Muscle layer of duodenum (tissue), 2 donors: ENCODE measurements around the gene LDLRAD2.
"Not testable (repeated sequence)": the region's sequence is repeated elsewhere in the genome, so short reads cannot be mapped to it uniquely, and the experiment has no call there.

Experiments
- H3K27ac ChIP-seq: one replicate; pipeline ENCODE4 v1.7.0; 2013; ENCODE audit warnings: mild to moderate bottlenecking, low read length
- H3K27me3 ChIP-seq: one replicate; pipeline ENCODE4 v1.7.0; 2013; ENCODE audit warnings: low read depth, mild to moderate bottlenecking, control low read depth, low read length
- H3K36me3 ChIP-seq, 2 donors: one replicate each; pipeline ENCODE4 v1.7.0; 2013; ENCODE audit warnings: low read length in 2 of 2, control low read depth in 1 of 2, mild to moderate bottlenecking in 1 of 2; ENCODE audit not compliant: insufficient read depth in 2 of 2, control insufficient read depth in 1 of 2
- H3K4me1 ChIP-seq, 2 donors: one replicate each; pipeline ENCODE4 v1.7.0; 2013; ENCODE audit warnings: low read length in 2 of 2, mild to moderate bottlenecking in 2 of 2, control low read depth in 1 of 2, moderate library complexity in 1 of 2; ENCODE audit not compliant: insufficient read depth in 2 of 2, control insufficient read depth in 1 of 2
- H3K4me3 ChIP-seq, 2 donors: one replicate each; pipeline ENCODE4 v1.7.0; 2013; ENCODE audit warnings: low read length in 2 of 2, low read depth in 1 of 2, mild to moderate bottlenecking in 1 of 2
- H3K9me3 ChIP-seq, 2 donors: one replicate each; pipeline ENCODE4 v1.7.0; 2013; ENCODE audit warnings: low read length in 2 of 2, control low read depth in 1 of 2, mild to moderate bottlenecking in 1 of 2; ENCODE audit not compliant: control insufficient read depth in 1 of 2
- donor health status: healthy.

The LDLRAD2 gene, protein sequence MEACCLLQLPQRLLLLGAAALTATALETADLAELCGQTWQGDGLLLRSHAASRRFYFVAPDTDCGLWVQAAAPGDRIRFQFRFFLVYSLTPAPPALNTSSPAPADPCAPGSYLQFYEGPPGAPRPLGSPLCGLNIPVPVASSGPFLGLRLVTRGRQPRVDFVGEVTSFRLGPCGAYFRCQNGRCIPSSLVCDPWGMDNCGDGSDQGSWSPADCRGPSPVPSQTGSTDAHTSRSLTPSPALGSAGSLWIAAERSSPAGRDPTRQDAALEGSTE

DNA sequence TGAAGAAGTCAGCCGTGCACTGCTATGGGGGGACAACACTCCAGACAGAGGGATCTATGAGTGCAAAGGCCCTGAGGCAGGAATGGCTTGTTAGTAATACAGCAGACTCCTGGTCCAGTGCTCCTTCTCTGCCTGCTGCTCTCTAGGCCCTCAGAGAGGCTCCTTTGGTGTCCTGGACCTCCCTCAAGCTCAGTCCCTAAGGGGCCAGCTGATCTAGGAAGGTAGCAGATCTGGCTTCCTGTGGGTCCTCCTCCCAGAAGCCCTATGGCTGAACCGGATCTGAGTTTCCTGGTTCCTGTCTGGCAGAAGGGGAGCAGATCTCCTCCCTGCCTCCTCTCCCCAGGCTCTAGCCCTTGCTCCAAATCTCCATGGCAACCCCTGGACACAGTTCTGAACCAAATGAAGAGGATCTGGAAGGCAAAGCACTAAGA, at the start of gene LDLRAD2:
LDLRAD2 (plus strand) TSS at position 391 of the 431 bp plus-strand sequence. CDS start 187 bp downstream, outside the sequence.
- H3K4me1 ChIP-seq, result peaks cover 0 to 7% of the 10 kb centered on the region in 2 donors
- H3K27me3 ChIP-seq, result no peaks in the 10 kb centered on the region
- no peaks in the 10 kb centered on the region for H3K36me3 ChIP-seq
- H3K9me3 ChIP-seq, result no peaks in the 10 kb centered on the region
- H3K4me3 ChIP-seq, result no peak within 1 kb of the TSS
- H3K27ac ChIP-seq, result no peak within 1 kb of the TSS

DNA sequence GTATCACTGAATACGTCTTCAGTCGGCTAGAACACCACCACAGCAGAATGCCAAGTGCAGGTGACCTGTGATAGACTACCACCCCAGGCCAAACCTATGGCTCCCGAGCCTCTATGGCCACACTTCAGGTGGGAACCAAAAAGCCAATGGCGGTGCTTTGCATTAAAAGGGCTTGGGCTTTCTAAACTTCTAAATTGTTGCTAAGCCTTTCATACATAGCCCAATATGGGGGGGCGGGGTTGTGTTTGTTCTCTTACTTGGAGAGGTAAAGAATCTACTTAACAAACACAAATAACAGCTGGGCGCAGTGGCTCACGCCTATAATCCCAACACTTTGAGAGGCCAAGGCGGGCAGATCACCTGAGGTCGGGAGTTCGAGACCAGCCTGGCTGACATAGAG, 48.8 kb upstream of the LDLRAD2 start:
- no peak overlapping the region for H3K27ac ChIP-seq
- no peak overlapping the region for H3K4me3 ChIP-seq
- no peaks in the 10 kb centered on the region for H3K36me3 ChIP-seq
- no peaks in the 10 kb centered on the region for H3K9me3 ChIP-seq
- no peaks in the 10 kb centered on the region for H3K27me3 ChIP-seq
- H3K4me1 ChIP-seq, result peaks cover 8 to 23% of the 10 kb centered on the region in 2 donors

DNA sequence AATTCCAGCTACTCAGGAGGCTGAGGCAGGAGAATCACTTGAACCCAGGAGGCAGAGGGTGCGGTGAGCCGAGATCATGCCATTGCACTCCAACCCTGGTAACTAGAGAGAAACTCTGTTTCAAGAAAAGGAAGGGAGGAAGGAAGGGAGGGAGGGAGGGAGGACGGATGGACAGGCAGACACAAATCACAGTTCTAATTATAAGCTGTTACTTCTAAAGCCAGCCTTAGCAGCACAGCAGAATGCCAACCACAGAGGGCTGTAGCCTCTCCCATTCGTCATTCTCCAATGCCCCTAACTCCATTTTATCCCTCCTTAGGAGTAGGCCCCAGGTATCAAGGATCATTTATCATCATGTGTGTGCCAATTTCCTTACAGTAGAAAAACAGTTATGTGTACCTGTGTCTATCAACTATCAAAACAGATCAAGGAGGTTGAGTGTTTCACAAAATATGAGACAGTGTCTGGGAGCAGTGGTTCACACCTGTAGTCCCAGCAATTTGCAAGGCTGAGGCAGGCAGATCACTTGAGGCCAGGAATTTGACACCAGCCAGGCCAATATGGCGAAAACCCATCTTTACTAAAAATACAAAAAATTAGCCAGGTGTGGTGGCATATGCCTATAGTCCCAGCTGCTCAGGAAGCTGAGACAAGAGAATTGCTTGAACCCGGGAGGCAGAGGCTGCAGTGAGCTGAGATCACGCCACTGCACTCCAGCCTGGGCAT, 48.2 kb upstream of the LDLRAD2 start:
- Histone ChIP-seq H3K27ac (no peak overlapping the region), H3K4me3 (no peak overlapping the region), H3K27me3 (no peaks in the 10 kb centered on the region), H3K9me3 (no peaks in the 10 kb centered on the region), H3K4me1 (peaks cover 8 to 23% of the 10 kb centered on the region in 2 donors), H3K36me3 (no peaks in the 10 kb centered on the region)

DNA sequence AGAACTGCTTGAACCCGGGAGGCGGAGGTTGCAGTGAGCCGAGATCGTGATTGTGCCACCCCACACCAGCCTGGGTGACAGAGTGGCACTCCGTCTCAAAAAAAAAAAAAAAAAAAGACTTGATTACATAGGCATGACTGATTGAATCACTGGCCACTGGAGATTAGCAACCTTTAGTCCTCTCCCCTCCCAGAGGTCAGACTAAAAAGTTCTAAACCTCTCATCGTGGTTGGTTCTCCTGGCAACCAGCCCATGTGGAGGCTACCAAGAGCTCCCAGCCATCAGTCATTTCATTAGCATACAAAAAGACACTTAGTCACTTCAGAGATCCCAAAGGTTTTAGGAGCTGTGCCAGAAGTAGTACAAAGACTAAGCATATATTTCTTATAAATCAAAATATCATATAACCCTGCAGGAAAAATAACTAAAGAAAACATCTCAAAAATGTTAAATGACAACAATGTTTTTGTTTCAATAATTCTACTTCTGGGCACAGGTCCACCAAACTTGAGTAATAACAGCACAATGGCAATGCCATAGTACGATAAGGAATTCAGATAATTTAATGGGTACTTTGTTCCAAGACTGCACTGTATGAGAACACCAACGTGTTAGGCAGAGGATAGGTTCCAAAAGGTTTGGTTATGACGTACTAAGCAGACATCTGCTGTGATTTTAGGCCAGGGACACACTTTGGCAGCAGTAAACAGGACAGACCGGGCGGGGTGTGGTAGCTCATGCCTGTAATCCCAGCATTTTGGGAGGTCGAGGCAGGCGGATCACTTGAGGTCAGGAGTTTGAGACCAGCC, 47.2 kb upstream of the LDLRAD2 start:
- peaks cover 8 to 23% of the 10 kb centered on the region in 2 donors for H3K4me1 ChIP-seq
- no peak overlapping the region for H3K4me3 ChIP-seq
- no peaks in the 10 kb centered on the region for H3K9me3 ChIP-seq
- no peaks in the 10 kb centered on the region for H3K36me3 ChIP-seq
- no peak overlapping the region for H3K27ac ChIP-seq
- no peaks in the 10 kb centered on the region for H3K27me3 ChIP-seq

DNA sequence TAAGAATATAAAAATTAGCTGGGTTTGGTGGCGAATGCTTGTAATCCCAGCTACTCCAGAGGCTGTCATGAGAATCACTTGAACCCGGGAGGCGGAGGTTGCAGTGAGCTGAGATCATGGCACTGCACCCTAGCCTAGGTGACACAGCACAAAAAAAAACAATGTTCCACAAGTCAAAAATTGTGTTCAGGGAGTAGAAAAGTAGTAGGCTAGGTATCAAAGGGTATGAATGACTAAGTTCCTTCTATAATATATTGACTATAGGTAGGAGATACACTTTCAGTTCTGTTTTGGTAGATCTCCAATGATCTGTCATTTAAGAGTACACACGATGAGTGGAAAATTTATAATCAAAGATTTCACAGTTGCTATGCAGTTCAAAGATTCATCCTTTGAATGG, 45.9 kb upstream of the LDLRAD2 start:
- no peak overlapping the region for H3K4me3 ChIP-seq
- peaks cover 8 to 23% of the 10 kb centered on the region in 2 donors for H3K4me1 ChIP-seq
- H3K27ac ChIP-seq, result no peak overlapping the region
- H3K27me3 ChIP-seq, result no peaks in the 10 kb centered on the region
- H3K9me3 ChIP-seq, result no peaks in the 10 kb centered on the region
- no peaks in the 10 kb centered on the region for H3K36me3 ChIP-seq

DNA sequence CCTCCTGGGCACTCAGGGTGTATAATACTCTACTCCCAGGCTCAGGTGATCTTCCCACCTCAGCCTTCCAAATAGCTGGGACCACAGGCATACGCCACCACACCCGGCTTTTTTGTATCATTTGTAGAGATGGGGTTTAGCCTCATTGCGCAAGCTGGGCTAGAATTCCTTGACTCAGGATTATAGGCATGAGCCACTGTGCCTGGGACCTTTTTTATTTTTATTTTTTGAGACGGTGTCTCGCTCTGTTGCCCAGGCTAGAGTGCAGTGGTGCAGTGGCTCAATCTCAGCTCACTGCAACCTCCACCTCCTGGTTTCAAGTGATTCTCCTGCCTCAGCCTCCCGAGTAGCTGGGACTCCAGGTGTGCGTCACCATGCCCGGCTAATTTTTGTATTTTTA, 45.0 kb upstream of the LDLRAD2 start:
- not testable (repeated sequence) for H3K27me3 ChIP-seq, H3K36me3 ChIP-seq, H3K4me3 ChIP-seq, H3K9me3 ChIP-seq, H3K27ac ChIP-seq
- peaks cover 8 to 23% of the 10 kb centered on the region in 2 donors for H3K4me1 ChIP-seq

DNA sequence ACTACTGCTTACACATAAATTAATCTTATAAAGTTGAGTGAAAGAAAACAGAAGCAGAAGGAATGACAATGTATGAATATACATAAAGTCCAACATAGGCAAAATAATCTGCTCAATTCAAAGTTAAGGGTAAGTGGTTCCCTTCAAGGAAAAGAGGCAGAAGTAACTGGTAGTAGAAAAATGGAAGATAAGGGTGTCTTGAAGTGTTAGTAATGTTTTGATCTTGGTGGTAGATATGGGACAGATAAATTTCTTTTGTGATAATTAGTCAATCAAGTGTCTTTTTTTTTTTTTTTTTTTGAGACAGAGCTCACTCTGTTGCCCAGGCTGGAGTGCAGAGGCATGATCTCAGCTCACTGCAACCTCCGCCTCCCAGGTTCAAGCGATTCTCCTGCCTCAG, 41.9 kb upstream of the LDLRAD2 start:
- H3K9me3 ChIP-seq, result no peaks in the 10 kb centered on the region
- H3K27me3 ChIP-seq, result no peaks in the 10 kb centered on the region
- no peak overlapping the region for H3K4me3 ChIP-seq
- H3K4me1 ChIP-seq, result peaks cover under 1 to 1% of the 10 kb centered on the region in 2 donors
- H3K27ac ChIP-seq, result no peak overlapping the region
- no peaks in the 10 kb centered on the region for H3K36me3 ChIP-seq

DNA sequence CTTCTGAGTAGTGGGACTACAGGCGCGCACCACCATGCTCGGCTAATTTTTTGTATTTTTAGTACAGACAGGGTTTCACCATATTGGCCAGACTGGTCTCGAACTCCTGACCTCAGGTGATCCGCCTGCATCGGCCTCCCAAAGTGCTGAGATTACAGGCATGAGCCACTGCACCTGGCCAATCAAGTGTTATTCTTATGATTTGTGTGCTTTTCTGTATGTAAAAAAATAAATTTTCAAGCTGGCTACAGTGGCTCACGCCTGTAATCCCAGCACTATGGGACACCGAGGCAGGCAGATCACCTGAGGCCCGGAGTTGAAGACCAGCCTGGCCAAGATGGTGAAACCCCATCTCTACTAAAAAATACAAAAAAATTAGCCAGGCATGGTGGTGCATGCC, 41.5 kb upstream of the LDLRAD2 start:
- not testable (repeated sequence) for H3K4me3 ChIP-seq, H3K4me1 ChIP-seq, H3K27me3 ChIP-seq, H3K36me3 ChIP-seq, H3K27ac ChIP-seq, H3K9me3 ChIP-seq

DNA sequence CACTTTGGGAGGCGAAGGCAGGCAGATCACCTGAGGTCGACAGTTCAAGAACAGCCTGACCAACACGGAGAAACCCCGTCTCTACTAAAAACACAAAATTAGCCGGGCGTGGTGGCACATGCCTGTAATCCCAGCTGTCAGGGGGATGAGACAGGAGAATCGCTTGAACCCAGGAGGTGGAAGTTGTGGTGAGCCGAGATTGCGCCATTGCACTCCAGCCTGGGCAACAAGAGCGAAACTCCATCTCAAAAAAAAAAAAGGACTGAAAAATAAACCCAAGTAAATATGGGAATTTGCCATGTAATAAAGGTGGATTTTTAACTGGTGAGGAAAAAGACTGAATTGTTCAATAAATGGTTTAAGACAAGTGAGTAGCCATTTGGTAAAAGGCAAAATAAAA, 40.4 kb upstream of the LDLRAD2 start:
- not testable (repeated sequence) for H3K9me3 ChIP-seq, H3K4me3 ChIP-seq, H3K4me1 ChIP-seq, H3K36me3 ChIP-seq, H3K27me3 ChIP-seq, H3K27ac ChIP-seq

DNA sequence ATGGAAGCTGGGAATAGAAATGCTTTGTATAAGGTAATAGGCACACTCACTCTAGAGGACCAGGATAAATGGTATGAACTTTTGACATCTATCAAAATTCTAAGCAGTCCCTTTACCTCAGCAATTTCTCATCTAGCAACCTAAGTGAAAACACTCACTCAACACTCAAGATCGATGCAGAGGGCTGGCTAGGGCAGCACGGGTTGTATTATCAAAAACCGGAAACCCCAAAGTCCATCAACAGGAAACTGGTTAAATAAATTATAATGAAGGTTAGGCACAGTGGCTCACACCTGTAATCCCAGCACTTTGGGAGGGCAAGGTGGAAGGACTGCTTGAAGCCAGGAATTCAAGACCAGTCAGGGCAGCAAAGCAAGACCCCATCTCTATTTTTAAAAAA, 38.5 kb upstream of the LDLRAD2 start:
- Histone ChIP-seq H3K36me3 (no peaks in the 10 kb centered on the region), H3K9me3 (no peaks in the 10 kb centered on the region), H3K4me1 (no peaks in the 10 kb centered on the region), H3K27ac (no peak overlapping the region), H3K4me3 (no peak overlapping the region), H3K27me3 (no peaks in the 10 kb centered on the region)

DNA sequence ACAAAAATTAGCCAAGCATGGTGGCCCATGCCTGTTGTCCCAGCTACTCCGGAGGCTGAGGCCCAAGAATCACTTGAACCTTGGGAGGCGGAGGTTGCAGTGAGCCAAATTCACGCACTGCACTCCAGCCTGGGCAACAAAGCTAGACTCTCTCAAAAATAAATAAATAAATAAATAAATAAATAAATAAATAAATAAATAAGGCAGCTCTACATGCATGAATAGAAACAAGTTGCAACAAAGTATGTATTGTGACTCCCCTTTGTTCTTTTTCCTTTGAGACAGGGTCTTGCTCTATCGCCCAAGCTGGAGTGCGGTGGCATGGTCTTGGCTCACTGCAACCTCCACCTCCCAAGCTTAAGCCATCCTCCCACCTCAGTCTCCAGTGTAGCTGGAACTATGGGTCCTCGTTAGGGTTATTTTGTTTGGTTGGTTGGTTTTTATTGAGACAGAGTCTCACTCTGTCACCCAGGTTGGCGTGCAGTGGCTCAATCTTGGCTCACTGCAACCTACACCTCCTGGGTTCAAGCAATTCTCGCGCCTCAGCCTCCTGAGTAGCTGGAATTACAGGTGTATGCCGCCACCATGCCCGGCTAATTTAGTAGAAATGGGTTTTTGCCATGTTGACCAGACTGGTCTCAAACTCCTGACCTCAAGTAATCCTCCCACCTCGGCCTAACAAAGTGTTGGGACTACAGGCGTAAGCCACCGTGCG, 37.1 kb upstream of the LDLRAD2 start:
- Histone ChIP-seq H3K4me3 (no peak overlapping the region), H3K9me3 (no peaks in the 10 kb centered on the region), H3K27ac (no peak overlapping the region), H3K27me3 (no peaks in the 10 kb centered on the region), H3K4me1 (peaks cover 0 to 3% of the 10 kb centered on the region in 2 donors), H3K36me3 (no peaks in the 10 kb centered on the region)
